Measurements from ENCODE around the gene BABAM2. TPM values are rescaled to one million over a fixed set of nuclear protein-coding genes. Genes with fewer than 3 reads are reported as not detected.
"Not testable (repeated sequence)": the region's sequence is repeated elsewhere in the genome, so short reads cannot be mapped to it uniquely, and the experiment has no call there.

BABAM2 gene
- total RNA-seq, 1 experiment from 2014 or later: 43.5 TPM

- H3K27ac Mint-ChIP-seq (ENCODE audit: unreplicated experiment): no peak overlapping the region
- intact Hi-C loops (cut with micrococcal nuclease; ENCODE audit: unreplicated experiment): no loop called here
- TF ChIP-seq CTCF (IDR thresholded peaks at IDR 0.05; ENCODE audit: unreplicated experiment): no peak
- no peak for DNase-seq
- no peak overlapping the region for H3K4me3 Mint-ChIP-seq (ENCODE audit: low read depth, unreplicated experiment)
- CTCF ChIA-PET: interaction anchor here (0.6 kb wide), 1 partner anchor 211 kb away, joined by 3 read pairs; no protein-coding TSS in a partner anchor
- H3K36me3 Mint-ChIP-seq (ENCODE audit: insufficient read depth, unreplicated experiment): no peaks in the 10 kb centered on the region
- H3K9me3 Mint-ChIP-seq (ENCODE audit: low read depth, unreplicated experiment): no peaks in the 10 kb centered on the region
- no TSS peak for BruUV-seq (replicated peaks)
- no peaks in the 10 kb centered on the region for H3K27me3 Mint-ChIP-seq (ENCODE audit: unreplicated experiment)
- no peaks in the 10 kb centered on the region for H3K4me1 Mint-ChIP-seq (ENCODE audit: low read depth, unreplicated experiment)
Measured at GRCh38 chr2:28257182-28257581, 366.7 kb downstream of the BABAM2 start.

GRCh38 chr2:28259226-28259625, 368.7 kb downstream of the BABAM2 start:
- CTCF ChIA-PET; H3K27me3 Mint-ChIP-seq (ENCODE audit: unreplicated experiment); H3K27ac Mint-ChIP-seq (ENCODE audit: unreplicated experiment); DNase-seq; BruUV-seq (replicated peaks); intact Hi-C loops (cut with micrococcal nuclease; ENCODE audit: unreplicated experiment); H3K4me3 Mint-ChIP-seq (ENCODE audit: low read depth, unreplicated experiment); H3K36me3 Mint-ChIP-seq (ENCODE audit: insufficient read depth, unreplicated experiment); H3K9me3 Mint-ChIP-seq (ENCODE audit: low read depth, unreplicated experiment); H3K4me1 Mint-ChIP-seq (ENCODE audit: low read depth, unreplicated experiment): not testable (repeated sequence)

GRCh38 chr2:28263690-28264089, 373.2 kb downstream of the BABAM2 start:
- Mint-ChIP-seq H3K9me3 (ENCODE audit: low read depth, unreplicated experiment) (no peaks in the 10 kb centered on the region), H3K27me3 (ENCODE audit: unreplicated experiment) (no peaks in the 10 kb centered on the region), H3K4me1 (ENCODE audit: low read depth, unreplicated experiment) (peaks cover 10% of the 10 kb centered on the region), H3K27ac (ENCODE audit: unreplicated experiment) (no peak overlapping the region), H3K36me3 (ENCODE audit: insufficient read depth, unreplicated experiment) (peaks cover 4% of the 10 kb centered on the region), H3K4me3 (ENCODE audit: low read depth, unreplicated experiment) (no peak overlapping the region)
- intact Hi-C loops (cut with micrococcal nuclease; ENCODE audit: unreplicated experiment): no loop called here
- BruUV-seq (replicated peaks): no TSS peak
- no peak for TF ChIP-seq CTCF (IDR thresholded peaks at IDR 0.05; ENCODE audit: unreplicated experiment)
- CTCF ChIA-PET: no interaction called here
- no peak for DNase-seq

- H3K36me3 Mint-ChIP-seq (ENCODE audit: insufficient read depth, unreplicated experiment): peaks cover 9% of the 10 kb centered on the region
- H3K4me3 Mint-ChIP-seq (ENCODE audit: low read depth, unreplicated experiment): no peak overlapping the region
- no peaks in the 10 kb centered on the region for H3K27me3 Mint-ChIP-seq (ENCODE audit: unreplicated experiment)
- BruUV-seq (replicated peaks): no TSS peak
- no peak for TF ChIP-seq CTCF (IDR thresholded peaks at IDR 0.05; ENCODE audit: unreplicated experiment)
- intact Hi-C loops (cut with micrococcal nuclease; ENCODE audit: unreplicated experiment): no loop called here
- H3K4me1 Mint-ChIP-seq (ENCODE audit: low read depth, unreplicated experiment): peaks cover 42% of the 10 kb centered on the region
- no peak for DNase-seq
- H3K27ac Mint-ChIP-seq (ENCODE audit: unreplicated experiment): no peak overlapping the region
- no peaks in the 10 kb centered on the region for H3K9me3 Mint-ChIP-seq (ENCODE audit: low read depth, unreplicated experiment)
- CTCF ChIA-PET: no interaction called here
Measured at GRCh38 chr2:28267282-28267681, 376.8 kb downstream of the BABAM2 start.

GRCh38 chr2:28268386-28268785, 377.9 kb downstream of the BABAM2 start:
- peak overlapping the region; percentile 83 for H3K27ac Mint-ChIP-seq (ENCODE audit: unreplicated experiment)
- H3K4me1 Mint-ChIP-seq (ENCODE audit: low read depth, unreplicated experiment): peaks cover 50% of the 10 kb centered on the region
- intact Hi-C loops (cut with micrococcal nuclease; ENCODE audit: unreplicated experiment): no loop called here

More at GRCh38 chr2:28268386-28268785, 377.9 kb downstream of the BABAM2 start:
- peak overlapping the region; percentile 33 for H3K4me3 Mint-ChIP-seq (ENCODE audit: low read depth, unreplicated experiment)
- CTCF ChIA-PET: no interaction called here
- no peak for TF ChIP-seq CTCF (IDR thresholded peaks at IDR 0.05; ENCODE audit: unreplicated experiment)
- DNase-seq: no peak
- H3K27me3 Mint-ChIP-seq (ENCODE audit: unreplicated experiment): no peaks in the 10 kb centered on the region
- no peaks in the 10 kb centered on the region for H3K9me3 Mint-ChIP-seq (ENCODE audit: low read depth, unreplicated experiment)
- no TSS peak for BruUV-seq (replicated peaks)
- H3K36me3 Mint-ChIP-seq (ENCODE audit: insufficient read depth, unreplicated experiment): peaks cover 9% of the 10 kb centered on the region
